C4-2B (cell line): ENCODE data around the gene KLHDC3.

Experiments used
- ZFX ChIP-seq: fragments of 450-650 bp; IDR thresholded peaks from 2 replicates; pipeline ENCODE4 v1.6.1; 2017
- TF ChIP-seq, protein P1 (sequence below): fragments of 450-650 bp; conservative IDR thresholded peaks from 2 replicates; pipeline ENCODE4 v1.5.1; 2017; ENCODE audit warnings: mild to moderate bottlenecking

DNA sequence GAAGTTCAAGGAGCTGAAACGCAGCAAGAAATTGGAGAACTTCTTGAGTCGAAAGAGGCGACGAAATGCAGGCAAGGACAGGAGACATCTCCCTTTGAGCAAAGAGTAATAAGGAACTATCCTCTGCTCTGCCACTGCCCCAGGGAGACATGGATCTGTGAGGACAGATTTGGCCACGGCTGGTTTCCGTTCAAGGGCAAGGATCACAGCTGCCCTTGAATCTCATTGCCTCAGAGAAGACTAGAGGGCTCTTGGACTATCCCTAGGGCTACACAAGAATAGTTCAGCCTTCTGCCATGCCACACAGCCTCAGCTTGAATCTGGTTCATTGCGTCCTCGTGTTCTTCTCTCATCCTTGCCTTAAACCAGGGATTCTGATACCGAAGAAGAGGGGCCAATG lies 15.1 kb downstream of the KLHDC3 start:
- TF ChIP-seq, protein P1, sequence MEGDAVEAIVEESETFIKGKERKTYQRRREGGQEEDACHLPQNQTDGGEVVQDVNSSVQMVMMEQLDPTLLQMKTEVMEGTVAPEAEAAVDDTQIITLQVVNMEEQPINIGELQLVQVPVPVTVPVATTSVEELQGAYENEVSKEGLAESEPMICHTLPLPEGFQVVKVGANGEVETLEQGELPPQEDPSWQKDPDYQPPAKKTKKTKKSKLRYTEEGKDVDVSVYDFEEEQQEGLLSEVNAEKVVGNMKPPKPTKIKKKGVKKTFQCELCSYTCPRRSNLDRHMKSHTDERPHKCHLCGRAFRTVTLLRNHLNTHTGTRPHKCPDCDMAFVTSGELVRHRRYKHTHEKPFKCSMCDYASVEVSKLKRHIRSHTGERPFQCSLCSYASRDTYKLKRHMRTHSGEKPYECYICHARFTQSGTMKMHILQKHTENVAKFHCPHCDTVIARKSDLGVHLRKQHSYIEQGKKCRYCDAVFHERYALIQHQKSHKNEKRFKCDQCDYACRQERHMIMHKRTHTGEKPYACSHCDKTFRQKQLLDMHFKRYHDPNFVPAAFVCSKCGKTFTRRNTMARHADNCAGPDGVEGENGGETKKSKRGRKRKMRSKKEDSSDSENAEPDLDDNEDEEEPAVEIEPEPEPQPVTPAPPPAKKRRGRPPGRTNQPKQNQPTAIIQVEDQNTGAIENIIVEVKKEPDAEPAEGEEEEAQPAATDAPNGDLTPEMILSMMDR: no peak
- no peak for TF ChIP-seq ZFX
